Lower leg skin (tissue), 4 donors: ENCODE measurements around the gene TANGO6. TPM values are rescaled to one million over a fixed set of nuclear protein-coding genes. Genes with fewer than 3 reads are reported as not detected.
A peak's percentile ranks its signal among the peaks of the same experiment; 100 is the strongest.

Experiments used
- DNase-seq, 2 donors: peaks; one replicate each; pipeline ENCODE4 v3.0.0-alpha.2; 2019; ENCODE audit warnings: low spot score in 2 of 2
- H3K4me3 ChIP-seq: fragments of 200-600 bp; sonication (generic); 2 replicates; pipeline ENCODE4 v1.5.1; 2017; ENCODE audit warnings: mild to moderate bottlenecking, low read depth; ENCODE audit not compliant: poor library complexity, severe bottlenecking
- CTCF ChIP-seq, 3 donors: fragments of 450-650 bp; IDR thresholded peaks; one replicate each; pipeline ENCODE4 v1.5.1; 2016; ENCODE audit warnings: antibody characterized with exemption in 3 of 3, mild to moderate bottlenecking in 3 of 3, moderate library complexity in 2 of 3
- POLR2A ChIP-seq, 2 donors: fragments of 450-650 bp; IDR thresholded peaks; one replicate each; pipeline ENCODE4 v1.6.1; 2016 to 2017; ENCODE audit warnings: antibody characterized with exemption in 2 of 2, mild to moderate bottlenecking in 1 of 2, moderate library complexity in 1 of 2
- WGBS, 2 donors: methylation state at CpG; one replicate each; pipeline ENCODE4 v1.1.5; 2018; 5-methylcytosine and 5-hydroxymethylcytosine counted together
- intact Hi-C: fragments of 100-400 bp; cut with DNase I; formaldehyde crosslinking; loops from one replicate; pipeline ENCODE4 v1.15.0; 2023; ENCODE audit warnings: low total_unique reads
- total RNA-seq, 4 donors: library from RNA; depleted of rRNA; stranded (reverse); fragments of >200 nt; gene quantifications; one replicate each; pipeline ENCODE4 v1.1.0, GENCODE V29; 2016

The TANGO6 gene
- total RNA-seq, 4 donors from 2014 or later: 7.9 to 17.0 (median 8.6) TPM

- peak in 1 of 2 donors; percentile 50 for DNase-seq
- WGBS, 2 donors: 73 to 86% methylated on average over 11 to 12 of the region's 12 CpGs
- no peak overlapping the region for H3K4me3 ChIP-seq
- TF ChIP-seq CTCF (IDR thresholded peaks at IDR 0.05) (no peak), POLR2A (IDR thresholded peaks at IDR 0.05) (no peak)
- intact Hi-C loops: no loop called here
These were observed 193.2 kb downstream of the TANGO6 start for GRCh38 chr16:69036399-69037091.

GRCh38 chr16:69037373-69038160 is 194.2 kb downstream of the TANGO6 start:
- H3K4me3 ChIP-seq: no peak overlapping the region
- intact Hi-C loops: no loop called here
- peak in 1 of 2 donors; percentile 34 for DNase-seq
- 79 to 81% methylated on average over 6 of the region's 6 CpGs for WGBS, 2 donors
- TF ChIP-seq CTCF (IDR thresholded peaks at IDR 0.05): no peak
- no peak for TF ChIP-seq POLR2A (IDR thresholded peaks at IDR 0.05)

- H3K4me3 ChIP-seq: no peak overlapping the region
- DNase-seq: peak in 1 of 2 donors; percentile 31
- 83 to 87% methylated on average over 4 of the region's 4 CpGs for WGBS, 2 donors
- TF ChIP-seq POLR2A (IDR thresholded peaks at IDR 0.05): no peak
- TF ChIP-seq CTCF (IDR thresholded peaks at IDR 0.05): no peak
- intact Hi-C loops: no loop called here
These were observed 196.1 kb downstream of the TANGO6 start for GRCh38 chr16:69039333-69039941.

- DNase-seq: no peak
- no peak for TF ChIP-seq CTCF (IDR thresholded peaks at IDR 0.05)
- TF ChIP-seq POLR2A (IDR thresholded peaks at IDR 0.05): no peak
- WGBS, 2 donors: 74 to 91% methylated on average over 6 of the region's 6 CpGs
- intact Hi-C loops: no loop called here
- no peak overlapping the region for H3K4me3 ChIP-seq
These were observed 197.0 kb downstream of the TANGO6 start for GRCh38 chr16:69040144-69040909.

GRCh38 chr16:69048328-69049120 is 205.2 kb downstream of the TANGO6 start:
- 86 to 87% methylated on average over 4 of the region's 4 CpGs for WGBS, 2 donors
- intact Hi-C loops: no loop called here
- DNase-seq: peak in 1 of 2 donors; percentile 49

More at GRCh38 chr16:69048328-69049120, 205.2 kb downstream of the TANGO6 start:
- no peak overlapping the region for H3K4me3 ChIP-seq
- TF ChIP-seq POLR2A (IDR thresholded peaks at IDR 0.05) (no peak), CTCF (IDR thresholded peaks at IDR 0.05) (no peak)
